Measurements from ENCODE around the gene HOXC5. TPM values are rescaled to one million over a fixed set of nuclear protein-coding genes. Genes with fewer than 3 reads are reported as not detected.

The HOXC5 gene
- total and polyA plus RNA-seq, 3 donors from 2014 or later, result 1.3 to 5.5 (median 1.9) TPM

- TF ChIP-seq CTCF (IDR thresholded peaks at IDR 0.05) (no peak), POLR2A (IDR thresholded peaks at IDR 0.05) (no peak)
- Histone ChIP-seq H3K36me3 (ENCODE audit: low read depth, missing control alignments) (no peaks in the 10 kb centered on the region), H3K9me3 (no peaks in the 10 kb centered on the region), H3K27me3 (no peaks in the 10 kb centered on the region), H3K27ac (no peak overlapping the region), H3K4me3 (no peak overlapping the region), H3K4me1 (peaks cover 10% of the 10 kb centered on the region)
- intact Hi-C loops (cut with DNase I; ENCODE audit: low total_unique reads), result no loop called here
- DNase-seq, result no peak
Observed at GRCh38 chr12:54056110-54056509, 23.3 kb downstream of the HOXC5 start.

GRCh38 chr12:54058128-54058768 lies 25.4 kb downstream of the HOXC5 start:
- no peaks in the 10 kb centered on the region for H3K9me3 ChIP-seq
- TF ChIP-seq CTCF (IDR thresholded peaks at IDR 0.05) (no peak), POLR2A (IDR thresholded peaks at IDR 0.05) (no peak)
- no peaks in the 10 kb centered on the region for H3K36me3 ChIP-seq (ENCODE audit: low read depth, missing control alignments)
- no peak for DNase-seq
- H3K27ac ChIP-seq, result no peak overlapping the region
- peaks cover 2% of the 10 kb centered on the region for H3K4me1 ChIP-seq
- intact Hi-C loops (cut with DNase I; ENCODE audit: low total_unique reads), result no loop called here
- no peak overlapping the region for H3K4me3 ChIP-seq
- 66 to 73% methylated on average over 12 to 14 of the region's 14 CpGs for WGBS, 2 donors
- H3K27me3 ChIP-seq, result no peaks in the 10 kb centered on the region

GRCh38 chr12:54059668-54060067 lies 26.8 kb downstream of the HOXC5 start:
- H3K27me3 ChIP-seq, result no peaks in the 10 kb centered on the region
- no peak for DNase-seq
- H3K27ac ChIP-seq, result no peak overlapping the region
- 31 to 62% methylated on average over 7 of the region's 7 CpGs for WGBS, 2 donors
- H3K4me1 ChIP-seq, result no peaks in the 10 kb centered on the region
- H3K9me3 ChIP-seq, result no peaks in the 10 kb centered on the region
- no peak for TF ChIP-seq CTCF (IDR thresholded peaks at IDR 0.05)
- TF ChIP-seq POLR2A (IDR thresholded peaks at IDR 0.05), result no peak
- H3K36me3 ChIP-seq (ENCODE audit: low read depth, missing control alignments), result no peaks in the 10 kb centered on the region
- intact Hi-C loops (cut with DNase I; ENCODE audit: low total_unique reads), result no loop called here
- no peak overlapping the region for H3K4me3 ChIP-seq

- Histone ChIP-seq H3K27me3 (no peaks in the 10 kb centered on the region), H3K4me3 (no peak overlapping the region), H3K27ac (no peak overlapping the region), H3K4me1 (no peaks in the 10 kb centered on the region), H3K36me3 (ENCODE audit: low read depth, missing control alignments) (no peaks in the 10 kb centered on the region), H3K9me3 (no peaks in the 10 kb centered on the region)
- TF ChIP-seq CTCF (IDR thresholded peaks at IDR 0.05) (no peak), POLR2A (IDR thresholded peaks at IDR 0.05) (no peak)
- 54 to 65% methylated on average over 37 to 38 of the region's 38 CpGs for WGBS, 2 donors
- DNase-seq, result no peak
- intact Hi-C loops (cut with DNase I; ENCODE audit: low total_unique reads), result no loop called here
Observed at GRCh38 chr12:54060174-54060974, 27.5 kb downstream of the HOXC5 start.

All from testis (tissue), 3 donors.